ENCODE results near the gene CNPY1. TPM values are rescaled to one million over a fixed set of nuclear protein-coding genes. Genes with fewer than 3 reads are reported as not detected.

The CNPY1 gene
- polyA plus RNA-seq, 1 donor from 2014 or later: 0.36 TPM

- Histone ChIP-seq H3K27me3 (ENCODE audit: insufficient read depth, low read depth, low read length) (peaks cover 100% of the 10 kb centered on the region), H4K20me1 (ENCODE audit: insufficient read depth) (no peaks in the 10 kb centered on the region), H2AFZ (ENCODE audit: low read depth, low read length) (no peak overlapping the region), H3K4me3 (ENCODE audit: low read length) (no peak overlapping the region), H3K27ac (ENCODE audit: low read length) (no peak overlapping the region), H3K36me3 (ENCODE audit: insufficient read depth, low read length) (no peaks in the 10 kb centered on the region), H3K9me2 (ENCODE audit: insufficient read depth, low read length) (no peaks in the 10 kb centered on the region), H3K79me2 (replicated peaks; ENCODE audit: insufficient read depth, low read length) (no peaks in the 10 kb centered on the region), H3K9ac (ENCODE audit: low read length) (no peak overlapping the region), H3K4me2 (ENCODE audit: low read length) (no peak overlapping the region), H3F3A (ENCODE audit: insufficient read depth, low read length, poor library complexity, severe bottlenecking) (no peaks in the 10 kb centered on the region), H3K9me3 (ENCODE audit: low read length) (no peaks in the 10 kb centered on the region)
- TF ChIP-seq POLR2AphosphoS5 (IDR thresholded peaks at IDR 0.05) (peak; percentile 3), CTCF (IDR thresholded peaks at IDR 0.05; ENCODE audit: poor library complexity, severe bottlenecking) (no peak)
Measured at GRCh38 chr7:155507576-155507975, 38.8 kb downstream of the CNPY1 start.

GRCh38 chr7:155506854-155507337 is 39.5 kb downstream of the CNPY1 start:
- H3K79me2 ChIP-seq (replicated peaks; ENCODE audit: insufficient read depth, low read length): no peaks in the 10 kb centered on the region
- H3K27ac ChIP-seq (ENCODE audit: low read length): no peak overlapping the region
- no peak for TF ChIP-seq CTCF (IDR thresholded peaks at IDR 0.05; ENCODE audit: poor library complexity, severe bottlenecking)
- TF ChIP-seq EP300 (conservative IDR thresholded peaks at IDR 0.05; ENCODE audit: poor library complexity, severe bottlenecking): no peak
- no peak for TF ChIP-seq SMC3 (conservative IDR thresholded peaks at IDR 0.05; ENCODE audit: poor library complexity)
- TF ChIP-seq POLR2AphosphoS5 (IDR thresholded peaks at IDR 0.05): peak; percentile 41
- H3F3A ChIP-seq (ENCODE audit: insufficient read depth, low read length, poor library complexity, severe bottlenecking): no peaks in the 10 kb centered on the region
- H3K36me3 ChIP-seq (ENCODE audit: insufficient read depth, low read length): no peaks in the 10 kb centered on the region
- H3K27me3 ChIP-seq (ENCODE audit: insufficient read depth, low read depth, low read length): peaks cover 100% of the 10 kb centered on the region
- no peak overlapping the region for H3K9ac ChIP-seq (ENCODE audit: low read length)
- H3K9me2 ChIP-seq (ENCODE audit: insufficient read depth, low read length): no peaks in the 10 kb centered on the region
- H2AFZ ChIP-seq (ENCODE audit: low read depth, low read length): no peak overlapping the region
- no peaks in the 10 kb centered on the region for H3K9me3 ChIP-seq (ENCODE audit: low read length)
- H3K4me3 ChIP-seq (ENCODE audit: low read length): no peak overlapping the region
- H3K4me2 ChIP-seq (ENCODE audit: low read length): no peak overlapping the region
- no peaks in the 10 kb centered on the region for H4K20me1 ChIP-seq (ENCODE audit: insufficient read depth)

GRCh38 chr7:155505422-155505793 is 41.0 kb downstream of the CNPY1 start:
- H3K9me3 ChIP-seq (ENCODE audit: low read length): no peaks in the 10 kb centered on the region
- no peaks in the 10 kb centered on the region for H3K36me3 ChIP-seq (ENCODE audit: insufficient read depth, low read length)
- no peak overlapping the region for H2AFZ ChIP-seq (ENCODE audit: low read depth, low read length)
- no peaks in the 10 kb centered on the region for H3F3A ChIP-seq (ENCODE audit: insufficient read depth, low read length, poor library complexity, severe bottlenecking)
- H3K4me2 ChIP-seq (ENCODE audit: low read length): no peak overlapping the region
- H3K79me2 ChIP-seq (replicated peaks; ENCODE audit: insufficient read depth, low read length): no peaks in the 10 kb centered on the region
- TF ChIP-seq CTCF (IDR thresholded peaks at IDR 0.05; ENCODE audit: poor library complexity, severe bottlenecking) (no peak), EP300 (conservative IDR thresholded peaks at IDR 0.05; ENCODE audit: poor library complexity, severe bottlenecking) (no peak), REST (IDR thresholded peaks at IDR 0.05; ENCODE audit: borderline replicate concordance) (no peak), RAD21 (conservative IDR thresholded peaks at IDR 0.05) (no peak), POLR2AphosphoS5 (IDR thresholded peaks at IDR 0.05) (no peak), TAF1 (IDR thresholded peaks at IDR 0.05; ENCODE audit: low read depth) (no peak), EZH2 (IDR thresholded peaks at IDR 0.05; ENCODE audit: borderline replicate concordance, insufficient read depth, low read length, poor library complexity, severe bottlenecking) (no peak), SMC3 (conservative IDR thresholded peaks at IDR 0.05; ENCODE audit: poor library complexity) (no peak), MXI1 (conservative IDR thresholded peaks at IDR 0.05; ENCODE audit: poor library complexity, severe bottlenecking) (no peak)
- no peaks in the 10 kb centered on the region for H3K9me2 ChIP-seq (ENCODE audit: insufficient read depth, low read length)
- H4K20me1 ChIP-seq (ENCODE audit: insufficient read depth): no peaks in the 10 kb centered on the region
- H3K9ac ChIP-seq (ENCODE audit: low read length): no peak overlapping the region
- no peak overlapping the region for H3K27ac ChIP-seq (ENCODE audit: low read length)
- no peak overlapping the region for H3K4me3 ChIP-seq (ENCODE audit: low read length)
- peaks cover 100% of the 10 kb centered on the region for H3K27me3 ChIP-seq (ENCODE audit: insufficient read depth, low read depth, low read length)
